K562 treated with DMSO at 1 percent for 48 hours (cell line): Measurements from ENCODE around the gene CKMT1A. TPM values are rescaled to one million over a fixed set of nuclear protein-coding genes. Genes with fewer than 3 reads are reported as not detected.

Experiments
- total RNA-seq: library from RNA; unstranded; fragments of 300-600 nt; gene quantifications from 2 replicates; pipeline ENCODE4 v1.2.3, GENCODE V29; 2022; ENCODE audit warnings: low replicate concordance; ENCODE audit errors: extremely low read depth

Gene CKMT1A
- total RNA-seq = not detected in 2 replicates

DNA sequence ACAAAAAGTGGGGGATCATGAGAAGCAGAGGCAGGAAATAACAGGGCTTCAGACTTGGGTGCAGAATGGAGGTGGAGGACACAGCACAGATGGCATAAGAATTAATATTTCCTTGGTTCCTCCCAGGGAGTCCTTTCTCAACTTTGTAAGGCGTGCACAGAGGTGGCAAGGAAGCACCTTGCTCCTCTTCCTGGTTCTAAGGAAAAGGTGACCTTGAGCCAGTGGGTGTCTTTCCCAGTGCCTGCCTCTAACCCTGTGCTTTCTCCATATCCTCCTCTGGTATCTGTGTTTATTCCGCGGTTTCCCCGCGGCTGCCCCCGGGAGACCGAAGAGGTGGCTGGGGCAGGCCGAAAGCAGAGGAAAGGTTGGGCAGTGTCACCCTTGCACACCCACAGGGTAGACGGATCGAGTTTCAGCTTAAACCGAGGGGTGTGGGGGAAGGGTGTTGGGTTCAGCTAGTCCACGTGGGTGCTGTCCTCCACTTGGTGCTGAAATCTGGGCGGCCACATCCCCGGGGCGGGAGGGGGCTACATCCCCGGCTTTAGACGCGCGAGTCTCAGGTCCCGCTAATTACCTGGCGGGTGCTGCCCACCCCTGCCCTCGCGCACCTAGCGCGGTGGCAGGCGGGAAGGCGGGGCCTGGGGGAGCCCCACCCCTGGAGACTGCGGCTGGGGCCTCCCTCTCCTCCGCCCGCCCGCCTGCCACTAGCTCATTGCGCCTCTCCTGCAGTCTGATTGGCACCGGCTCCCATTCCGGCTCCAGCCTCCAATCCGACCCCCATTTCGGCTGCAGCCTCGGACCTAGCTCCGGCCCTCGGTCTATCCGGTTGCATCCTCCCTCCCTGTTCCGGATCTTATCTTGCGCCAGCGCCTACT, at the start of gene CKMT1A:
Gene CKMT1A (plus strand): TSS at position 712 of the 875 bp plus-strand sequence. CDS start 192 bp downstream, outside the sequence.

DNA sequence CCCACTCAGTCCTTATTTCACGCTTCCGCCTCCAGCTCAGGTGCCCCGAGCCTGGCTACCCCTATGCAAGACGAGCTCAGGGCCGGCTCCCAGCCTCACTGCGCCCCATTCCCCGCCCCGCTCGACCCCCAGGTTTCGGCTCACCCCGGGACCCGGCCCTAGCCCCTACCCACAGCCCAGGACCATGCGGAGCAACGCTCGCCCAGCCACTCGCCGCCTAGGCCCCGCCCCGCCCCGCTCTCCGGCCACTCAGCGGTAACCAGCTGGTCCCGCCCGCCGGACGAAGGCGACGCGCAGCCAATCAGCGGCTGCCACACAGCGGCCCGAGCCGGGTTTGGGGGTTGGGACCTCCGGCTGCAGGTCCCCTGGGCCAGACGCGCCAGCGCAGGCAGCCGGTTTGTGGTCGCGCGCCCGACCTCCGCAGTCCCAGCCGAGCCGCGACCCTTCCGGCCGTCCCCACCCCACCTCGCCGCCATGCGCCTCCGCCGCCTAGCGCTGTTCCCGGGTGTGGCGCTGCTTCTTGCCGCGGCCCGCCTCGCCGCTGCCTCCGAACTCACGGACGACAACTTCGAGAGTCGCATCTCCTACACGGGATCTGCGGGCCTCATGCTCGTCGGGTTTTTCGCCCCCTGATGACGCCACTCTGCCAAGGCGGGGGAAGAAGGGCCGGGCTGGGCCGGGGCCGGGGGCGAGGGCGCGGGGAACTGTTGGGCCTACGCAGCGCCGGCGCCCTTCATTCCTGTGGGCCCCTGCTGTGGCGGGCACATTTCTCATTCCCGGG, 44.8 kb upstream of the CKMT1A start, which contains the start of gene CATSPER2:
Gene CATSPER2 (minus strand): TSS at position 196 of the 781 bp plus-strand sequence. CDS start 783 bp downstream, outside the sequence.

DNA sequence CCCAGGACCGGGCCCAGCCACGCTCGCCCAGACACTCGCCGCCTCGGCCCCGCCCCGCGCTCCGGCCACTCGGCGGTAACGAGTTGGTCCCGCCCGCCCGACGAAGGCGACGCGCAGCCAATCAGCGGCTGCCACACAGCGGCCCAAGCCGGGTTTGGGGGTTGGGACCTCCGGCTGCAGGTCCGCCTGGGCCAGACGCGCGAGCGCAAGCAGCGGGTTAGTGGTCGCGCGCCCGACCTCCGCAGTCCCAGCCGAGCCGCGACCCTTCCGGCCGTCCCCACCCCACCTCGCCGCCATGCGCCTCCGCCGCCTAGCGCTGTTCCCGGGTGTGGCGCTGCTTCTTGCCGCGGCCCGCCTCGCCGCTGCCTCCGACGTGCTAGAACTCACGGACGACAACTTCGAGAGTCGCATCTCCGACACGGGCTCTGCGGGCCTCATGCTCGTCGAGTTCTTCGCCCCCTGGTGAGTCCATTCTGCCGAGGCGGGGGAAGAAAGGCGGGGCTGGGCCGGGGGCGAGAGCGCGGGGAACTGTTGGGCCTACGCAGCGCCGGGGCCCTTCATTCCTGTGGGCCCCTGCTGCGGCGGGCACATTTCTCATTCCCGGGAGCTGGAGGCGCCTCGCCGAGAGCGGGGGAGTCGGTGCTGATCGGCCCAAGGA, 52.7 kb downstream of the CKMT1A start, which contains the start of gene PDIA3:
Gene PDIA3 (plus strand): TSS at position 194 of the 658 bp plus-strand sequence. CDS start 102 bp downstream, at position 296.

Other genes with a start within 250 kb of the CKMT1A start
- gene TP53BP1, start 200.7 kb upstream of the CKMT1A start, total RNA-seq = not detected in 2 replicates
- gene MAP1A, start 176.3 kb upstream of the CKMT1A start, total RNA-seq = 83.2 TPM in 1 of 2 replicates, not detected in the other
- gene PPIP5K1, start 103.7 kb upstream of the CKMT1A start, total RNA-seq = not detected in 2 replicates
- gene CKMT1B, start 99.8 kb upstream of the CKMT1A start, total RNA-seq = not detected in 2 replicates
- not detected in 2 replicates for gene STRC, start 75.1 kb upstream of the CKMT1A start, total RNA-seq
- not detected in 2 replicates for gene CATSPER2, start 45.0 kb upstream of the CKMT1A start, total RNA-seq
- gene PDIA3, start 52.6 kb downstream of the CKMT1A start, total RNA-seq = not detected in 2 replicates
- not detected in 2 replicates for gene ELL3, start 83.1 kb downstream of the CKMT1A start, total RNA-seq
- 1,029 TPM in 1 of 2 replicates, not detected in the other for gene SERF2, start 98.5 kb downstream of the CKMT1A start, total RNA-seq
- not detected in 2 replicates for gene SERINC4, start 106.4 kb downstream of the CKMT1A start, total RNA-seq
- gene HYPK, start 106.7 kb downstream of the CKMT1A start, total RNA-seq = not detected in 2 replicates
- gene MFAP1, start 130.8 kb downstream of the CKMT1A start, total RNA-seq = 183 TPM in 1 of 2 replicates, not detected in the other
- not detected in 2 replicates for gene WDR76, start 133.1 kb downstream of the CKMT1A start, total RNA-seq